SH-SY5Y (cell line): ENCODE results near the gene GPR18.

ENCODE experiments used
- GATA2 ChIP-seq: IDR thresholded peaks from 2 replicates; pipeline ENCODE4 v1.6.1; 2011; ENCODE audit warnings: mild to moderate bottlenecking, low read depth, low read length
- GATA3 ChIP-seq: IDR thresholded peaks from 2 replicates; pipeline ENCODE4 v1.6.1; 2011; ENCODE audit warnings: low read depth, mild to moderate bottlenecking, low read length, moderate library complexity

GPR18 gene, protein sequence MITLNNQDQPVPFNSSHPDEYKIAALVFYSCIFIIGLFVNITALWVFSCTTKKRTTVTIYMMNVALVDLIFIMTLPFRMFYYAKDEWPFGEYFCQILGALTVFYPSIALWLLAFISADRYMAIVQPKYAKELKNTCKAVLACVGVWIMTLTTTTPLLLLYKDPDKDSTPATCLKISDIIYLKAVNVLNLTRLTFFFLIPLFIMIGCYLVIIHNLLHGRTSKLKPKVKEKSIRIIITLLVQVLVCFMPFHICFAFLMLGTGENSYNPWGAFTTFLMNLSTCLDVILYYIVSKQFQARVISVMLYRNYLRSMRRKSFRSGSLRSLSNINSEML

DNA sequence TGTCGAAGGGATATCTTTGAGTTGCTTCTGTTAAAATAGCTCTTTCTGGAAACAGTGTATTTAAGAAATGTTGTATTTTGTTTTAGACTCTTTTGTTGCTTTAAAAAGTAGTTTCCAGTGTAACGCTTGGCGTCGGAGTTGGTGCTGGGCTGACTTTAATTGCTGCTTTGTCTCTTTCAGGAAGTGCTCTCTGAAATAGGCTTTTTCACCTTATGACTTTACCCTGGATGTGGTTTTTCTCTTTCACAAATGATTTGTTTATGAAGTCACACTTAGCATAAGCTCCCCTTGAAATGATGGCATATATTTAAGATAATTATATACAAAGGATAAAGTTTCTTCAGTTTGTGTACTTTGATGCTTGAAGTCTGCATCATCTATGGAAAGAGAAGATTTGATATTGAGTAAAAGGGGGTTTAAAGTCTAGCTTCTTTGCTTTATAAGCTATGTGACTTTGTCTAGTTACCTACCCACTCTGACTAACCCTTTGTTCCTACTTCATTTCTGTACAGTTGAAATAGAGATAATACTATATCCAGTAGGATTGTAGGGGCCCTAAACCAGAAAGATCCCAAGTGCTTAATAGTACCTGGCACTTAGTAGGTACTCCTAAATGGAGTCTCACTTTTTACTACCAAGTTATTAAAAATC, at the start of gene GPR18:
GPR18 (minus strand) TSS at position 170 of the 651 bp plus-strand sequence. CDS start 2,507 bp downstream, outside the sequence.
- no peak for TF ChIP-seq GATA3
- TF ChIP-seq GATA2 = no peak

DNA sequence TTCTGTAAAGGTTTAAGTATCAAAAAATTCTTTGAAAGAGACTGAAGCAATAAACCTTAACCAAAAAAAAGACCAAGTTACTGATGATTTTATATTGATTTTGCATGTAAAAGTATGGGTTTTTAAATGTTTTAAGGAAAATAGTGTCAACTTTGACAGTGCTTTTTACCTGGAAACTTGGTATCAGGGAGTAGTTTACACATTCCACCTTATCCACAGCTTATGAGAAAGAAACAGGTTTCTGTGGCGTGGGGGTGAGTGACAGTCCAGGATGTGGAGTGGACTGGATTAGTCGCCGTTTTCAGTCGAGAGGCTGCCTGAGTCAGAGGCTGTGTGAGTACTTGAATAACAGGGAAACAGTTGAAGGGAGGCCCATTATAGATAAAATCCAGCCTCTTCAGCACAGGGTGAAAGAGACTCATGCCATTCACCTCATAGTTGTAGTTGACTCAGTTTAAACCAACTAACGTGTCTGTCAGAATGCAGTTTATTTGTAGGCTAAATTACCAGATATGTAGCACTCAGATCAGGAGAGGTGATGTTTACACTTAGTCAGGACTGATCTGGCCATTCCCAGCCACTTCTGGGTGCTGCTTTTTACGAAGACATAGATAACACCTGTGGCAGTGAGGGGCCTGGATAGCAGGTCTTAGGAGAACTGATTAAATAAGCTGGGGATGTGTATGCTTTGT, 49.6 kb upstream of the GPR18 start:
- TF ChIP-seq GATA3 = no peak
- TF ChIP-seq GATA2 = no peak

DNA sequence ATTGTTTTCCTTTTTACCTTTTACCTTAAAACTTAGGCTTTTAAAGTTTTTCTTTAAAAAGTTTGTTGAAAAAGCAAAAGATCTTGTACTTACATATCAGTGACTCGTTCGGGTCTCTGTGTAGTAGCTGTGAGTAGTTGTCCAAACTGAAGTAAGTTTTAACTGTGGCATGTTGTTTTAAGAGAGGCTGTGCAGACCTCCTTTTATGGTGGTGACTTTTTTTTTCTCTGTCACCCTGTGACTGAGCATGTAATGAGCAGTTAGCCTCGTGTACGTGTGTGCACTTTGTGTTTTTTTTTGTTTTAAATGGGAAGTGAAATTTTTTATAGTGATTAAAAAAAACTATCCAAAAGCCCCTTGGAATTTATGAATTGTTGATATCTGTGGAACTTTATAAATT, 49.1 kb upstream of the GPR18 start, which contains the start of gene GPR183:
GPR183 (minus strand) TSS at position 153 of the 400 bp plus-strand sequence. CDS start 11,254 bp downstream, outside the sequence.
- TF ChIP-seq GATA3 (no peak), GATA2 (no peak)

DNA sequence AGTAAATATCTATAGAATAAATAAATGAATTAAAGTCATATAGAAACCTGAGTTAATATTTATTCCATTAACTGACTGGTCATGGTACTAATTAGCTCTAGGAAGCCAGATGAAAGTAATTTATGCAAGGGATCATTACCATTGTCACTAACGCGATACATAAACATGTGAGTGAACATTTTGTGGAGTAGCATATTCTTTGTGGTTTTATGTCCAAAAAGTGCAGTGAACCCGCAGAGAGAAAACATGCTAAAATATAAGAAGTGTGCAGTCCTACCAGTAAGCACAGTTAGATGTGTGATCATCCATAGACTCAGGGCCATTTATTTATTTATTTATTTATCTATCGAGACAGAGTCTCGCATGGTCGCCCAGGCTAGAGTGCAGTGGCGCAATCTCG, 47.4 kb upstream of the GPR18 start:
- no peak for TF ChIP-seq GATA2
- TF ChIP-seq GATA3 = no peak

DNA sequence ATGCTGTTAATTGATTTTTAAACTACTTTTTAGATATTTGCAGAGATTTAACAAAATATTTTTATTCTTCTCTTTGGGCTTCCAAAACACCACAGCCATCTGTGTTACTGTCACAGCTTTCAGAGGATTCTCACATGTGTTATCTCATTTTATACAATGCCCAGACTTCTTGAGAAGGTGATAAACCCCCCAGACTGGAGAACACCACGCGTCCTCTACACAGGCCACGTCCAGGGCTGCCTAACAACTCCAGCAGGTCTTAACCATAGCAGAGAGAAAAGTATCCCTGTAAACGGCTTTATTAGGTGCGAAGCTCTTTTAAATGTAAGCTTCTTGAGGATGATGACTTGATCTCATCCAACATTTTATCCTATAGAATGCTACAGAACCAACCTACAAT, 47.0 kb upstream of the GPR18 start:
- TF ChIP-seq GATA3 (no peak), GATA2 (no peak)

DNA sequence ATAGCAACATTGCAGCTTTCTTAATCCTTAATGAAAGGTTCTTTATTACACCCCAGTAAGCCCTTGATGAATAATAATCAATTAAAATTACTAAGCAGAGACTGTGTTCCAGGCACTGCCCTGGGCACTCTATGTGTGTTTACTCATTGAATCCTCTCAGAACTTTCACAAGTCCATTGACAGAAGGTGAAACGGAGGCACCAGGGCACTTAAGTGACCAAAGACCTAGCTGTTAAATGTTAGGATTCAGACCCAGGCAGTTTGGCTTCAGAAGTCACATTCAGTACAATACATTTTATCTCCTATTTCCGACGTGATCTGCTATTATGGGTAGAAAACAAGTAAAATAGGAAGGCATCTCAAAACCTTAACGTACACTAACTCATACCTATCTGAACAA, 46.4 kb upstream of the GPR18 start:
- TF ChIP-seq GATA2 = no peak
- no peak for TF ChIP-seq GATA3

DNA sequence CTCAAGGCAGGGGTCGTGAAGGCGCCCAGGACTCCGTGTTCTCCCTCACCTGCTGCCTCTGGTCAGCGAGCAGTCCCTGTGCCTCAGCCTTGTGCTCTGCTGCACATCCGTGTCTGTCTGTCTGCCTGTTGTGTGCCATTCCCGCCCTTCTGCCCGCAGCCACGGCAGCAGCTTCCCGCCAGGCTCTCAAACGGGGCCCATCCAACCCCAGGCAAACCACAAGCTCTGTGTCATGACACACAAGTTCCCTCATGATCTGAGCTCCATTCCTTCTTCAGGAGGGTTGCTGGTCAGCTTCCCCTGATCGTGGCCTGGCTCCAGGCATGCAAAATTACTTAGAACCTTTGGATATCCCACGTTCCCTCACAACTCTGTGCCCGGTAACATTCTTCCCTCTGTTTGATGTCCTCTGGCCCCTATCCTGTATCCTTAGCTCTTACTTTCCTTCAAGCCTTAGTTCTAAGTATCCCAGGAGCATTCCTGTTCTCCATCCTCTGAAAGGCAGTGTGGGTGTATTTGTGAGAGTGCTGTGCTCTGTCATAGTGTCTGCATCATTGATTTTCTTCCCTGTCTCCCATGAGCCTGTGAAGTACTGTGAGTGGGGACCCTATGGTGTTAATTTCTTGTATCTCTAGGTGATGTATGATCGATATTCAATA, 45.8 kb upstream of the GPR18 start:
- TF ChIP-seq GATA3 (no peak), GATA2 (no peak)

DNA sequence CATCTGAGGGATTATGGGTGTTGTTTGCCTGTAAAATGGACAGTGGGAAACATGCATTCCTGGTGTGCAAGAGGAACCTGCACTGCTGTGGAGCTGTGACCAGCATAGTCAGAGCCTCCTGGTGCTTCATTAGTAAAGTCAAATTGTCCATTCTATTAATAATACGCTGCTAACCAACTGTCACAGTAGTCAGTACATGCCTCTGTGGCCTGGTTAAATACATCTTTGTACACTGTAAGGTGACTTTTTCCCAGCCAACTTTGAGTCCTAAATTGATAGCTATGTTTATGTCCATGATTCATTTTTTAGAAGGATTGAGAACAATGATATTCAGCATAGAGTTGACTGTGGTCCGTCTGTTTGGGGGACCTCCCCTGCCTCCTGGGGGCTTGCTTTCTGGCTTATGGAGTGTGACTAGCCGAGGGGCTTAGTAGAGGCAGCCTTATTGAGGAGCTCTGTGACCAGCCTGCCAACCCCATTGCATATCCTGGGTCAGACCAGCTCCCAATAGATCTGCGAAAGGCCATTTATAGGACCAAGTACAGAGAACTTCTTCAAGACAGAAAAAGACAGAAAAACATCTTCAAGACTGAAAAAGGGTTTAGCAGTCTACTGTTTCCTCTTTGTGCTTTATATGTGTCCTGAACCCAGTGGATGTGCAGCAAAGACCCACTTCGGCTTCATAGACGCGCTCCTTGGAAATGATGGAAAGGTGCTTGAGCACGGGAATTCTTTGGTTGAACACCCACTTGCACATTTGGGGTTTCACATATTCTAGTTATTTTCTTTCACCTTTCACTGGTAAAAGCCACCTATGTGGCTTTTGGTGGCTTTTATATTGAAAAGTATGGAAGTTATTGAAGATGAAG, 44.7 kb upstream of the GPR18 start:
- TF ChIP-seq GATA3 (no peak), GATA2 (no peak)

DNA sequence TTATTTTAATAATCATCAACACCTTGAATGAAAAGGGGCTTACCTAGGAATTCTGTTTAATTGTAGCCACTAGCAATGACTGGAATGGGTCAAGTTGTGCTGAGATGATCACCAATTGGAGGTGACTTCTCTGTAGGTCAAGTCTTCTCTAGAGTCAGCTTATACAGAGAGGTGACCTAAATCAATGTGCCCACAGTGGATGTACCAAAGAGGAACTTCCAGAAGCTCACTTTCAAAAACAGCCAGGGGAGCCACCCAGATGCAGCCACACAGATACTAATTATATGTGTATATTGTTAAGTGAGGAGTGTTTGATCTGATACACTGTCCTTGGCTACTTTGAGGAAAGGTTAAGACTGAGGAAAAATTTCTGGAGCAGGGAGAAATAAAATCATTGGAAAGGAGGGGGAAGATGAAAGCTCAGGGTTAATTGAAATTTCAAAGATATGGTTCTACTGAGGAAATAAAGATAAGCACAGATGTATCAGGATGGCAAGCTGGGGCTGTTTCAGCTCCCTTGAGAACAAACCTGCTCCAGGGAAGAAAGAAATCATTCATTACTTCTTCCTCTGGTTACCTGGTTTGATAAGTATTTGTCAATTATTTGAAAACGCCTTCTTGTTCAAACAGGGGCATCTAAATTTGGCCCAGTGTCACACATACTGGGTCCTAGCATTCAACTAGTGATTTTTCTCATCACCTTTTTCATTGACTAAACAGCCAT, 43.9 kb upstream of the GPR18 start:
- TF ChIP-seq GATA2 (no peak), GATA3 (no peak)

DNA sequence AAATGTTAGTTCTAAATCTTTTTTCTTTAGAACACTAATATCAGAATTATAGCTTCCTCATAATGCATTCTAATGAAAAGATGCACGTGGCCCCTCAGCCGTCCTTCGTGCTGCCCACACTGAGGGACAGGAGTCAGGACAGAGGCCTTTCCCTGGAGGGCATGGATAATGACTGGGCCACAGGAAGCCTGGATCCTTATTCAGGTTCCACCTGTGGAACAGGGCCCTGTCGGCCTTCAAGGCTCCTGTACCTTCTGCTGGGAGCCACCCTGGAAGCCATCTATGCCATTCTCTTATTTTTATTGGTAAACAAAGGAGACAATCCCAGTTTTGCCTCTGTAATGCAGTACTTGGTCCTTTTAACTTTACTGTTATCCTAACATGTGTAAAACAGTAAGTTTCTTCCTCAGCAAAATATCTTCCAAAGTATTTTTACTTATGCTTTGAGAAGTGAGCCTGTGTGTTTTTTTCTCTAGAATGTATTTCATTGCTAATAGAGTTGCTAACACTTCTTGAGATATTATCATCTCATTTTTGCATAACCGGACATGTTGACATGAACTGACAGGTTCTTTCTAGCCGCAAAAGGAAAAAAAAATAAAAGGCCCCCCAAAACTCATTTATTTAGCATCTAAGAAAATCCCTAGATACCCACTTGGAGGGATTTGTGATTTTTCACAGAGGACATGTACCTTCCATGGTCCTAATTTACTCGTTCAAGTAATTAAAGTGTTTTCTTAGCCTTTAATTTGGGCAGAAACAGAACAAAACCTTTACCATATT, 43.1 kb upstream of the GPR18 start:
- no peak for TF ChIP-seq GATA2
- no peak for TF ChIP-seq GATA3

DNA sequence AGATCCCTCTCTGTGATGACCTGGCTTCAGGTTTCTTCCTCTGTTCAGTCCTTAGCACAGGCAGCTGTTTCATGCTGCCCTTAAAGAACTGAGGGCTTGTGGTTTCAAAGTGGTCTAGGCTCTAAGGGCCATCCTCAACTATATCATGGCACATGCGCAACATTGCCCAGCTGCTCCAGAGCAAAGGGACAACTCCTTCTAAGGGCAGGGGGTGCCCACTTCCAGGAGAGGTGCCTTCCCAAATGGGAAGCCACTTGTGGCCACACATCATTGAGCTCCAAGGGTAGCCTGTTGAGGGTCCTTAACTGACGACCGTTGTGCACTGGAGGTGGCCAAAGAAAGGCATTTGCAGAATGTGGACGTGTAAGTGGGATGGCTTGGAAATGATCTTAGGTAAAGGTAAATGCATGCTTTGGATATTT, 41.8 kb upstream of the GPR18 start:
- no peak for TF ChIP-seq GATA3
- TF ChIP-seq GATA2 = no peak
